GM12892 (cell line): ENCODE results near the gene UNC80.
"Not testable (repeated sequence)": the region's sequence is repeated elsewhere in the genome, so short reads cannot be mapped to it uniquely, and the experiment has no call there.

Experiments used
- DNase-seq: peaks from one replicate; pipeline ENCODE4 v3.0.0; 2011; ENCODE audit not compliant: insufficient read length
- FAIRE-seq: peaks from 2 replicates; lab custom pipeline; 2011; peaks lifted over from hg19 to GRCh38; lab: Jason Lieb, UNC
- POLR2A ChIP-seq: IDR thresholded peaks from 2 replicates; pipeline ENCODE4 v1.6.1; 2011; ENCODE audit warnings: low read depth, low read length, control low read depth
- POLR2AphosphoS5 ChIP-seq: IDR thresholded peaks from 2 replicates; pipeline ENCODE4 v1.6.1; 2011; ENCODE audit warnings: low read depth, low read length, control low read depth
- TAF1 ChIP-seq: IDR thresholded peaks from 2 replicates; pipeline ENCODE4 v1.6.1; 2011; ENCODE audit warnings: low read depth, mild to moderate bottlenecking, control low read depth, low read length, borderline replicate concordance

UNC80 gene

GRCh38 chr2:209768557-209768956, 3.1 kb upstream of the UNC80 start:
- no peak for DNase-seq
- FAIRE-seq: no peak
- TF ChIP-seq POLR2A (no peak), TAF1 (no peak), POLR2AphosphoS5 (no peak)

- TF ChIP-seq POLR2A: no peak
- no peak for TF ChIP-seq TAF1
- TF ChIP-seq POLR2AphosphoS5: no peak
- FAIRE-seq (no peak), DNase-seq (no peak)
These were observed 656 bp downstream of the UNC80 start for GRCh38 chr2:209772290-209772685.

- no peak for FAIRE-seq
- TF ChIP-seq TAF1 (no peak), POLR2AphosphoS5 (no peak), POLR2A (no peak)
- DNase-seq: no peak
These were observed 1.7 kb downstream of the UNC80 start for GRCh38 chr2:209773377-209773776.

GRCh38 chr2:209787416-209787815, 15.8 kb downstream of the UNC80 start:
- FAIRE-seq (no peak), DNase-seq (no peak)
- no peak for TF ChIP-seq POLR2AphosphoS5
- TF ChIP-seq POLR2A: no peak
- TF ChIP-seq TAF1: no peak

GRCh38 chr2:209788925-209789324, 17.3 kb downstream of the UNC80 start:
- DNase-seq (no peak), FAIRE-seq (no peak)
- TF ChIP-seq POLR2A (no peak), POLR2AphosphoS5 (no peak), TAF1 (no peak)

- TF ChIP-seq TAF1: no peak
- no peak for TF ChIP-seq POLR2A
- no peak for TF ChIP-seq POLR2AphosphoS5
- FAIRE-seq (no peak), DNase-seq (no peak)
These were observed 18.6 kb downstream of the UNC80 start for GRCh38 chr2:209790066-209790728.

GRCh38 chr2:209791151-209791550, 19.5 kb downstream of the UNC80 start:
- no peak for TF ChIP-seq POLR2AphosphoS5
- no peak for TF ChIP-seq POLR2A
- no peak for TF ChIP-seq TAF1
- FAIRE-seq: no peak

GRCh38 chr2:209795425-209795824, 23.8 kb downstream of the UNC80 start:
- FAIRE-seq, DNase-seq: not testable (repeated sequence)

More at GRCh38 chr2:209791151-209791550, 19.5 kb downstream of the UNC80 start:
- no peak for DNase-seq

GRCh38 chr2:209805351-209805750, 33.7 kb downstream of the UNC80 start:
- FAIRE-seq (no peak), DNase-seq (no peak)
- TF ChIP-seq POLR2A (no peak), TAF1 (no peak)

- TF ChIP-seq POLR2AphosphoS5 (no peak), POLR2A (no peak), TAF1 (no peak)
- FAIRE-seq: no peak
- no peak for DNase-seq
These were observed 34.7 kb downstream of the UNC80 start for GRCh38 chr2:209806318-209806717.

- DNase-seq (no peak), FAIRE-seq (no peak)
- TF ChIP-seq POLR2A: no peak
- no peak for TF ChIP-seq TAF1
- TF ChIP-seq POLR2AphosphoS5: no peak
These were observed 36.9 kb downstream of the UNC80 start for GRCh38 chr2:209808521-209808920.

GRCh38 chr2:209809256-209809655, 37.6 kb downstream of the UNC80 start:
- no peak for TF ChIP-seq POLR2A
- TF ChIP-seq POLR2AphosphoS5: no peak
- TF ChIP-seq TAF1: no peak
- FAIRE-seq (no peak), DNase-seq (no peak)
